Keratinocyte (primary cell): ENCODE data around the gene FBXO42.

Experiments used
- EZH2 ChIP-seq: IDR thresholded peaks from one replicate; pipeline ENCODE4 v1.6.1; 2012; ENCODE audit warnings: inconsistent platforms, mild to moderate bottlenecking, low read length, moderate library complexity
- TF ChIP-seq, protein P1 (sequence below), 3 experiments: IDR thresholded peaks in 1 of 3; conservative IDR thresholded peaks in 1 of 3; optimal IDR thresholded peaks in 1 of 3; 2 replicates in 2 of 3; 3 replicates in 1 of 3; pipeline versions ENCODE3 to v1.5.1; 2011; ENCODE audit warnings: low read length in 3 of 3, mild to moderate bottlenecking in 3 of 3, moderate library complexity in 2 of 3, control low read depth in 1 of 3, inconsistent platforms in 1 of 3; ENCODE audit not compliant: insufficient read depth in 2 of 3; ENCODE audit errors: extremely low read depth in 1 of 3

DNA sequence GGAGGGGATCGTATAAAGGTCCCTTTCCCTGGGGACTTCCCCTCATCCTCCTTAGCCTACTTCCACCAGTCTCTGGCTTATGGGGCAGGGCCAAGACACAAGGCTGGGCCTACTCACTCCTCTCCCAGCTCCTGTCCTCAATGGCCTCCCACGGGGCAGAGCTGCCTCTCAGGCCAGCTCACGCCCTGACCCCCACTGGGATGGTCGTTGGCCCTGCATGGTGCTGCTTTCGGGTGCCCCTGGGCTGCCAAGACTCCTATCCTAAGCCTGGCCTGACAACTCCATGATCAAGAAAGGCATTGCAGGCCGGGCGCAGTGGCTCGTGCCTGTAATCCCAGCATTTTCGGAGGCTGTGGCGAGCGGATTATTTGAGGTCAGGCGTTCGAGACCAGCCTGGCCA lies 121.5 kb downstream of the FBXO42 start:
- TF ChIP-seq, protein P1, sequence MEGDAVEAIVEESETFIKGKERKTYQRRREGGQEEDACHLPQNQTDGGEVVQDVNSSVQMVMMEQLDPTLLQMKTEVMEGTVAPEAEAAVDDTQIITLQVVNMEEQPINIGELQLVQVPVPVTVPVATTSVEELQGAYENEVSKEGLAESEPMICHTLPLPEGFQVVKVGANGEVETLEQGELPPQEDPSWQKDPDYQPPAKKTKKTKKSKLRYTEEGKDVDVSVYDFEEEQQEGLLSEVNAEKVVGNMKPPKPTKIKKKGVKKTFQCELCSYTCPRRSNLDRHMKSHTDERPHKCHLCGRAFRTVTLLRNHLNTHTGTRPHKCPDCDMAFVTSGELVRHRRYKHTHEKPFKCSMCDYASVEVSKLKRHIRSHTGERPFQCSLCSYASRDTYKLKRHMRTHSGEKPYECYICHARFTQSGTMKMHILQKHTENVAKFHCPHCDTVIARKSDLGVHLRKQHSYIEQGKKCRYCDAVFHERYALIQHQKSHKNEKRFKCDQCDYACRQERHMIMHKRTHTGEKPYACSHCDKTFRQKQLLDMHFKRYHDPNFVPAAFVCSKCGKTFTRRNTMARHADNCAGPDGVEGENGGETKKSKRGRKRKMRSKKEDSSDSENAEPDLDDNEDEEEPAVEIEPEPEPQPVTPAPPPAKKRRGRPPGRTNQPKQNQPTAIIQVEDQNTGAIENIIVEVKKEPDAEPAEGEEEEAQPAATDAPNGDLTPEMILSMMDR (optimal IDR thresholded peaks at IDR 0.05 in 1 of 3, IDR thresholded peaks at IDR 0.05 in 1 of 3, conservative IDR thresholded peaks at IDR 0.05 in 1 of 3; ENCODE audit: extremely low read depth in 1 of 3, insufficient read depth in 2 of 3, low read length in 3 of 3) = no peak
- no peak for TF ChIP-seq EZH2
